ENCODE measurements around the gene KCNS3.

The KCNS3 gene

GRCh38 chr2:17912266-17912691 is 33.8 kb downstream of the KCNS3 start:
- H3K9me3 ChIP-seq (ENCODE audit: control insufficient read depth in 2 of 2, low read length in 2 of 2) = no peaks in the 10 kb centered on the region
- no peaks in the 10 kb centered on the region for H3K36me3 ChIP-seq (ENCODE audit: control insufficient read depth in 2 of 2, insufficient read depth in 2 of 2, low read length in 2 of 2)
- no peak overlapping the region for H3K27ac ChIP-seq (ENCODE audit: low read length)
- H3K4me1 ChIP-seq (ENCODE audit: control insufficient read depth, insufficient read depth, low read length) = peaks cover 16% of the 10 kb centered on the region
- H3K27me3 ChIP-seq (ENCODE audit: control insufficient read depth in 1 of 2, insufficient read depth in 2 of 2, low read length in 2 of 2) = no peaks in the 10 kb centered on the region
- no peak overlapping the region for H3K9ac ChIP-seq (ENCODE audit: low read length in 2 of 2)
- peak overlapping the region; percentile 50 to 63 for H3K4me3 ChIP-seq (ENCODE audit: low read length in 2 of 2)

- no peaks in the 10 kb centered on the region for H3K9me3 ChIP-seq (ENCODE audit: control insufficient read depth in 2 of 2, low read length in 2 of 2)
- H3K36me3 ChIP-seq (ENCODE audit: control insufficient read depth in 2 of 2, insufficient read depth in 2 of 2, low read length in 2 of 2) = peaks cover 0 to 3% of the 10 kb centered on the region in 2 donors
- H3K27me3 ChIP-seq (ENCODE audit: control insufficient read depth in 1 of 2, insufficient read depth in 2 of 2, low read length in 2 of 2) = no peaks in the 10 kb centered on the region
- H3K4me1 ChIP-seq (ENCODE audit: control insufficient read depth, insufficient read depth, low read length) = peaks cover 20% of the 10 kb centered on the region
- H3K9ac ChIP-seq (ENCODE audit: low read length in 2 of 2) = no peak overlapping the region
- H3K4me3 ChIP-seq (ENCODE audit: low read length in 2 of 2) = no peak overlapping the region
- H3K27ac ChIP-seq (ENCODE audit: low read length) = no peak overlapping the region
These were observed 36.6 kb downstream of the KCNS3 start for GRCh38 chr2:17915099-17915498.

DNA sequence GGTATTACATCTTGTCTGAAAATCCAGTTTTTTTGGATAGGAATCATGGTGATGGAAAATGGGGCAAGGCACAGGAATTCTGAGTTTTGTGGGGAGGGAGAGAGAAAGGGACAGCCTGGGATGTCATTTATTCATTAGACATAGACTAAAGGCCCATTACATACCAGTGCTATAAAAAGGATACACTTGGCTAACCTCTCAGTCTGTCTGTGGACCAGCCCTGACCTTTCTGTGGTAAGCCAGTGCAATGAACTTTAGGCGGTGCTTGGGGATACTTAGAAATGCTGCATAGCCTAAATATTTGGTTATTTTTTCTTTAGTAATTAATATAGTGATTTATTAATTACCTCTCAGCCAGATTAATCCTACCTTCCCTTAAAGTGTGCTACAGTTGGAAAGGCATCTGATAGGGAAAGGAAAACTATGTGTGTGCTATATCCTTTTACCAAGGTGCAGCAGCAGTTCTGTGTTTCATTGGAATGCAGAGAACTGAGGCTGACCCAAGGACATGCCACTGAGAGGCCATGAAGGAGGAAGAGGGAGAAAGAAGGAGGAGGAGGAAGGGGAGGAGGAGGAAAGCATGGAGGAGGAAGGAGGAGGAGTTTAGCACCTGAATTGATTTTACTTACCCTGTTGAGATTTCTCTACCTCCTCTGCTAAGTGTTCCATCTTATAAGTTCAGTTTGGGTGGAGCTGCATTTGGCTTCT is 37.5 kb downstream of the KCNS3 start:
- H3K9ac ChIP-seq (ENCODE audit: low read length in 2 of 2) = no peak overlapping the region
- no peaks in the 10 kb centered on the region for H3K9me3 ChIP-seq (ENCODE audit: control insufficient read depth in 2 of 2, low read length in 2 of 2)
- H3K27ac ChIP-seq (ENCODE audit: low read length) = no peak overlapping the region
- no peaks in the 10 kb centered on the region for H3K27me3 ChIP-seq (ENCODE audit: control insufficient read depth in 1 of 2, insufficient read depth in 2 of 2, low read length in 2 of 2)
- H3K4me3 ChIP-seq (ENCODE audit: low read length in 2 of 2) = no peak overlapping the region
- H3K36me3 ChIP-seq (ENCODE audit: control insufficient read depth in 2 of 2, insufficient read depth in 2 of 2, low read length in 2 of 2) = peaks cover 3 to 4% of the 10 kb centered on the region in 2 donors
- H3K4me1 ChIP-seq (ENCODE audit: control insufficient read depth, insufficient read depth, low read length) = peaks cover 20% of the 10 kb centered on the region

DNA sequence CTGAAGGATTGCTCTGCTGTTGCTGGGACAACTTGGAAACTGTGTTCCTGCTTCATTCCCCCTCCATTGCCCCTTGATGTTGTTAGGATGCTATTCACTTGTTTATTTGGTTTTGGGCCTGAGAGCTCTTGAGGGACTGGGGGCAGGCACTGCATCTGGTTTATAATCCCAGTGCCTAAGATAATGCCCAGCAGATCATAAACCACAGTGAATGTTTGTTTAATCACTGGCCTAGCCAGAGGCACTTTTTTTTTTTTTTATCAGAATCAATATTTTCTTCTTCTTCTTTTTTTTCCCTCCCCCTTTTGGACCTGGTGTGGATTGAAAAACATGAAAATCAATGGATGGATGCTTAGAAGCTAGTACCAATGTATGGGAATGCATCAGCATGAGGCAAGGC is 38.1 kb downstream of the KCNS3 start:
- Histone ChIP-seq H3K9me3 (ENCODE audit: control insufficient read depth in 2 of 2, low read length in 2 of 2) (no peaks in the 10 kb centered on the region), H3K4me3 (ENCODE audit: low read length in 2 of 2) (no peak overlapping the region), H3K27me3 (ENCODE audit: control insufficient read depth in 1 of 2, insufficient read depth in 2 of 2, low read length in 2 of 2) (no peaks in the 10 kb centered on the region), H3K4me1 (ENCODE audit: control insufficient read depth, insufficient read depth, low read length) (peaks cover 20% of the 10 kb centered on the region), H3K9ac (ENCODE audit: low read length in 2 of 2) (no peak overlapping the region), H3K36me3 (ENCODE audit: control insufficient read depth in 2 of 2, insufficient read depth in 2 of 2, low read length in 2 of 2) (peaks cover 3 to 4% of the 10 kb centered on the region in 2 donors), H3K27ac (ENCODE audit: low read length) (no peak overlapping the region)

DNA sequence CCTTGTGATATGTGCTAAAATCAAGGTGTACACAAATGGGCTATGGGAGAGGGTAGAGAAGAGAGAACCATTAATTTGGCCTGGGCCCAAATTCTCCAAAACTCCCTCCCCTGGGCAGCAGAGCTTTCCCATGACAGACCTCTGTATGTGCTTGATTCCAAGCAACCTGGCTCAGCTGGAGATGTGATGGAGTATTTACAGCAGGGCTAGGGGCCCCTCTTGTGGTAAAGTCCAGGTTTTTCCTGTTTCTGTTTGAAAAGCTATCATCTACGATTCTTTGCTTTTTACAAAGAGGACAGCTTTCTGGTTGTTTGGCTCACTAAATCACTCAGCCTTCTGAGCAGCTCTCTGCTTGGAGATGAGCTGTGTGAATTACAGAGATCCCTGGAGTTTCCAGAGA is 40.3 kb downstream of the KCNS3 start:
- no peaks in the 10 kb centered on the region for H3K9me3 ChIP-seq (ENCODE audit: control insufficient read depth in 2 of 2, low read length in 2 of 2)
- H3K27ac ChIP-seq (ENCODE audit: low read length) = no peak overlapping the region
- H3K36me3 ChIP-seq (ENCODE audit: control insufficient read depth in 2 of 2, insufficient read depth in 2 of 2, low read length in 2 of 2) = peaks cover 3 to 4% of the 10 kb centered on the region in 2 donors
- peaks cover 12% of the 10 kb centered on the region for H3K4me1 ChIP-seq (ENCODE audit: control insufficient read depth, insufficient read depth, low read length)
- no peak overlapping the region for H3K9ac ChIP-seq (ENCODE audit: low read length in 2 of 2)
- H3K27me3 ChIP-seq (ENCODE audit: control insufficient read depth in 1 of 2, insufficient read depth in 2 of 2, low read length in 2 of 2) = no peaks in the 10 kb centered on the region
- H3K4me3 ChIP-seq (ENCODE audit: low read length in 2 of 2) = no peak overlapping the region

- peaks cover 8% of the 10 kb centered on the region for H3K4me1 ChIP-seq (ENCODE audit: control insufficient read depth, insufficient read depth, low read length)
- H3K27me3 ChIP-seq (ENCODE audit: control insufficient read depth in 1 of 2, insufficient read depth in 2 of 2, low read length in 2 of 2) = no peaks in the 10 kb centered on the region
- H3K36me3 ChIP-seq (ENCODE audit: control insufficient read depth in 2 of 2, insufficient read depth in 2 of 2, low read length in 2 of 2) = peaks cover 16 to 21% of the 10 kb centered on the region in 2 donors
- no peaks in the 10 kb centered on the region for H3K9me3 ChIP-seq (ENCODE audit: control insufficient read depth in 2 of 2, low read length in 2 of 2)
- no peak overlapping the region for H3K27ac ChIP-seq (ENCODE audit: low read length)
- H3K4me3 ChIP-seq (ENCODE audit: low read length in 2 of 2) = no peak overlapping the region
- H3K9ac ChIP-seq (ENCODE audit: low read length in 2 of 2) = no peak overlapping the region
These were observed 52.3 kb downstream of the KCNS3 start for GRCh38 chr2:17930773-17931172.

- H3K4me1 ChIP-seq (ENCODE audit: control insufficient read depth, insufficient read depth, low read length) = peaks cover 8% of the 10 kb centered on the region
- H3K36me3 ChIP-seq (ENCODE audit: control insufficient read depth in 2 of 2, insufficient read depth in 2 of 2, low read length in 2 of 2) = peaks cover 18 to 22% of the 10 kb centered on the region in 2 donors
- H3K27me3 ChIP-seq (ENCODE audit: control insufficient read depth in 1 of 2, insufficient read depth in 2 of 2, low read length in 2 of 2) = no peaks in the 10 kb centered on the region
- no peak overlapping the region for H3K4me3 ChIP-seq (ENCODE audit: low read length in 2 of 2)
- H3K27ac ChIP-seq (ENCODE audit: low read length) = no peak overlapping the region
- H3K9ac ChIP-seq (ENCODE audit: low read length in 2 of 2) = no peak overlapping the region
- H3K9me3 ChIP-seq (ENCODE audit: control insufficient read depth in 2 of 2, low read length in 2 of 2) = peaks cover 0 to 2% of the 10 kb centered on the region in 2 donors
These were observed 54.8 kb downstream of the KCNS3 start for GRCh38 chr2:17933256-17933655.

DNA sequence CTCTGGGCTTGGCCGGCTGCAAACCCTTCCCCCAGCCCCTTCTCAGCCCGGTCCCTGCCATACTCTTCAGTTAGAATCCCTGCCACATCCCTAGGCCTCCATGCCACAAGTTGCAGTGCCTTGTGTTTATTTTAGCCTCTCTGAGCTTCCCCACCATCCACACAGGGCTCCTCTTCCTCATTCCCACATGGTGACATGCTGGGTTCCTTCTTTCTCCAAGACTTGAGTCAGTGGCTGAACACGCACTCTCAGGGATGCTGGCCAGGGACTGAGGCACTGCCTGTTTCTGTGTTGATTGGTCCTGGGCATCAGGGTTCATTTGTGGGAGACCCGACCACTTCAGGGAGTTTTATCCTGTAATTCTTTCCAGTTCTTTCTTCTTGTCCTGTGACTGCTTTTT is 56.3 kb downstream of the KCNS3 start:
- Histone ChIP-seq H3K4me3 (ENCODE audit: low read length in 2 of 2) (no peak overlapping the region), H3K9ac (ENCODE audit: low read length in 2 of 2) (no peak overlapping the region), H3K9me3 (ENCODE audit: control insufficient read depth in 2 of 2, low read length in 2 of 2) (peaks cover 0 to 4% of the 10 kb centered on the region in 2 donors), H3K36me3 (ENCODE audit: control insufficient read depth in 2 of 2, insufficient read depth in 2 of 2, low read length in 2 of 2) (peaks cover 16 to 24% of the 10 kb centered on the region in 2 donors), H3K27ac (ENCODE audit: low read length) (no peak overlapping the region), H3K4me1 (ENCODE audit: control insufficient read depth, insufficient read depth, low read length) (peaks cover 8% of the 10 kb centered on the region), H3K27me3 (ENCODE audit: control insufficient read depth in 1 of 2, insufficient read depth in 2 of 2, low read length in 2 of 2) (no peaks in the 10 kb centered on the region)

- Histone ChIP-seq H3K27ac (ENCODE audit: low read length) (no peak overlapping the region), H3K4me1 (ENCODE audit: control insufficient read depth, insufficient read depth, low read length) (peaks cover 8% of the 10 kb centered on the region), H3K9me3 (ENCODE audit: control insufficient read depth in 2 of 2, low read length in 2 of 2) (peaks cover 0 to 4% of the 10 kb centered on the region in 2 donors), H3K27me3 (ENCODE audit: control insufficient read depth in 1 of 2, insufficient read depth in 2 of 2, low read length in 2 of 2) (no peaks in the 10 kb centered on the region), H3K4me3 (ENCODE audit: low read length in 2 of 2) (no peak overlapping the region), H3K9ac (ENCODE audit: low read length in 2 of 2) (no peak overlapping the region), H3K36me3 (ENCODE audit: control insufficient read depth in 2 of 2, insufficient read depth in 2 of 2, low read length in 2 of 2) (peaks cover 16 to 24% of the 10 kb centered on the region in 2 donors)
These were observed 56.9 kb downstream of the KCNS3 start for GRCh38 chr2:17935242-17935885.

DNA sequence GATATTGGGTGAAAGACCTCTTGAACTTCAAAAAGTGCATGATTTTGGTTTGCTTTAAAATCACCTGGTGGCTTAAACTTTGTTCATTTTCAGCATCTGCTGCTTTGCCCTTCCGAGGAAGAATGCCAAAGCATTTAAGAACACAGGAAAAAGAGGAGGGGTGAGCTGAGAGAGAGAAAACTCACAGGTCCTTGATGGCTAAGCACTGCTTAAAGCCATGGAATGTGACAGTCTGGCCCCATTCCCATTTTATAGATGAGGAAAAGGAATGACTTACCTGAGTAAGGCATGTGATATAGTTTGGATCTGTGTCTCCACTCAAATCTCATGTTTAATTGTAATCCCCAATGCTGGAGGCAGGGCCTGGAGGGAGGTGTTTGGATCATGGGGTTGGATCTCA is 58.1 kb downstream of the KCNS3 start:
- Histone ChIP-seq H3K4me3 (ENCODE audit: low read length in 2 of 2) (no peak overlapping the region), H3K9ac (ENCODE audit: low read length in 2 of 2) (no peak overlapping the region), H3K27me3 (ENCODE audit: control insufficient read depth in 1 of 2, insufficient read depth in 2 of 2, low read length in 2 of 2) (no peaks in the 10 kb centered on the region), H3K9me3 (ENCODE audit: control insufficient read depth in 2 of 2, low read length in 2 of 2) (peaks cover 0 to 4% of the 10 kb centered on the region in 2 donors), H3K36me3 (ENCODE audit: control insufficient read depth in 2 of 2, insufficient read depth in 2 of 2, low read length in 2 of 2) (peaks cover 10 to 16% of the 10 kb centered on the region in 2 donors), H3K27ac (ENCODE audit: low read length) (no peak overlapping the region), H3K4me1 (ENCODE audit: control insufficient read depth, insufficient read depth, low read length) (peaks cover 8% of the 10 kb centered on the region)

- Histone ChIP-seq H3K4me1 (ENCODE audit: control insufficient read depth, insufficient read depth, low read length) (no peaks in the 10 kb centered on the region), H3K9me3 (ENCODE audit: control insufficient read depth in 2 of 2, low read length in 2 of 2) (peaks cover 0 to 4% of the 10 kb centered on the region in 2 donors), H3K9ac (ENCODE audit: low read length in 2 of 2) (no peak overlapping the region), H3K36me3 (ENCODE audit: control insufficient read depth in 2 of 2, insufficient read depth in 2 of 2, low read length in 2 of 2) (peaks cover 2 to 3% of the 10 kb centered on the region in 2 donors), H3K27ac (ENCODE audit: low read length) (no peak overlapping the region), H3K4me3 (ENCODE audit: low read length in 2 of 2) (no peak overlapping the region), H3K27me3 (ENCODE audit: control insufficient read depth in 1 of 2, insufficient read depth in 2 of 2, low read length in 2 of 2) (no peaks in the 10 kb centered on the region)
These were observed 61.7 kb downstream of the KCNS3 start for GRCh38 chr2:17940091-17940630.
